NCI-H187 treated with DMSO at 0.1 percent for 48 hours (cell line): Measurements from ENCODE around the gene C2orf92.
"Not testable (repeated sequence)": the region's sequence is repeated elsewhere in the genome, so short reads cannot be mapped to it uniquely, and the experiment has no call there.

Source experiments
- DNase-seq: peaks from one replicate; lab custom pipeline; 2025; lab: John Stamatoyannopoulos, UW

Gene C2orf92

GRCh38 chr2:97660044-97660774, 9.3 kb upstream of the C2orf92 start:
- DNase-seq = no peak

GRCh38 chr2:97660775-97661389, 8.6 kb upstream of the C2orf92 start:
- DNase-seq = no peak

- DNase-seq = no peak
Measured at GRCh38 chr2:97661927-97662326, 7.6 kb upstream of the C2orf92 start.

- no peak for DNase-seq
Measured at GRCh38 chr2:97662386-97662894, 7.1 kb upstream of the C2orf92 start.

- DNase-seq = no peak
Measured at GRCh38 chr2:97662895-97663625, 6.5 kb upstream of the C2orf92 start.

GRCh38 chr2:97663626-97663961, 5.9 kb upstream of the C2orf92 start:
- DNase-seq = no peak

GRCh38 chr2:97663962-97664635, 5.4 kb upstream of the C2orf92 start, which contains the start of gene ACTR1B:
Gene ACTR1B, minus strand, starts transcription at chr2:97664044. Its CDS starts 154 bp downstream, at chr2:97663890.
- DNase-seq = peak; percentile 95

GRCh38 chr2:97664636-97664970, 4.9 kb upstream of the C2orf92 start:
- DNase-seq = no peak

- DNase-seq = no peak
Measured at GRCh38 chr2:97670471-97670870, 958 bp downstream of the C2orf92 start.

GRCh38 chr2:97671526-97671925, 2.0 kb downstream of the C2orf92 start:
- DNase-seq = no peak

- DNase-seq = not testable (repeated sequence)
Measured at GRCh38 chr2:97672606-97673140, 3.2 kb downstream of the C2orf92 start.

- no peak for DNase-seq
Measured at GRCh38 chr2:97673182-97673914, 3.8 kb downstream of the C2orf92 start.

- no peak for DNase-seq
Measured at GRCh38 chr2:97673915-97674283, 4.4 kb downstream of the C2orf92 start.

GRCh38 chr2:97675430-97676113, 6.1 kb downstream of the C2orf92 start:
- no peak for DNase-seq

GRCh38 chr2:97676620-97677019, 7.1 kb downstream of the C2orf92 start:
- DNase-seq = no peak

GRCh38 chr2:97677480-97677879, 8.0 kb downstream of the C2orf92 start:
- no peak for DNase-seq

- no peak for DNase-seq
Measured at GRCh38 chr2:97678298-97678697, 8.8 kb downstream of the C2orf92 start.

GRCh38 chr2:97687235-97687634, 17.7 kb downstream of the C2orf92 start:
- not testable (repeated sequence) for DNase-seq

GRCh38 chr2:97688062-97688827, 18.7 kb downstream of the C2orf92 start:
- no peak for DNase-seq

GRCh38 chr2:97691166-97691565, 21.7 kb downstream of the C2orf92 start:
- no peak for DNase-seq
